SU-DHL-6 (cell line): ENCODE results near the gene EXPH5.
"Not testable (repeated sequence)": the region's sequence is repeated elsewhere in the genome, so short reads cannot be mapped to it uniquely, and the experiment has no call there.

Source experiments
- H2AFZ ChIP-seq: fragments of 200-600 bp; sonication (generic); 2 replicates; pipeline ENCODE4 v1.6.1; 2014; ENCODE audit warnings: low read depth, mild to moderate bottlenecking, moderate library complexity, mixed read lengths, antibody characterized with exemption, low read length; ENCODE audit not compliant: severe bottlenecking
- H3F3A ChIP-seq: fragments of 200-600 bp; shearing (Covaris generic); 2 replicates; pipeline ENCODE4 v1.6.0; 2016; ENCODE audit warnings: antibody characterized with exemption, mild to moderate bottlenecking; ENCODE audit not compliant: insufficient read depth
- H3K27ac ChIP-seq: fragments of 200-600 bp; sonication (generic); 2 replicates; pipeline ENCODE4 v1.5.1; 2016; ENCODE audit warnings: low read depth, mild to moderate bottlenecking, low read length, moderate library complexity, mixed read lengths
- H3K27me3 ChIP-seq: fragments of 200-600 bp; sonication (generic), shearing (Covaris generic); 2 replicates; pipeline ENCODE4 v1.6.0; 2014; ENCODE audit warnings: mild to moderate bottlenecking, low read length
- H3K36me3 ChIP-seq: fragments of 200-600 bp; sonication (generic); 2 replicates; pipeline ENCODE4 v1.6.1; 2014; ENCODE audit warnings: mild to moderate bottlenecking, low read length, mixed read lengths
- H3K4me2 ChIP-seq: fragments of 300-600, 200-600 bp; shearing (Covaris generic), sonication (generic); 2 replicates; pipeline ENCODE4 v1.6.0; 2014; ENCODE audit warnings: low read length, low read depth, mild to moderate bottlenecking; ENCODE audit not compliant: poor library complexity, severe bottlenecking
- H3K4me3 ChIP-seq: fragments of 200-600 bp; sonication (generic); 2 replicates; pipeline ENCODE4 v1.5.1; 2014; ENCODE audit warnings: antibody characterized with exemption, low read length, mild to moderate bottlenecking, mixed read lengths; ENCODE audit not compliant: insufficient read depth, poor library complexity, severe bottlenecking
- H3K79me2 ChIP-seq: fragments of 200-600 bp; sonication (generic); 2 replicates; pipeline ENCODE4 v1.6.1; 2014; ENCODE audit warnings: mild to moderate bottlenecking, low read length, moderate library complexity; ENCODE audit not compliant: insufficient read depth
- H3K9ac ChIP-seq: fragments of 200-600 bp; sonication (generic); 2 replicates; pipeline ENCODE4 v1.7.0; 2014; ENCODE audit warnings: mild to moderate bottlenecking, low read length
- H3K9me2 ChIP-seq: fragments of 200-600 bp; sonication (generic); replicated peaks from 2 replicates; pipeline ENCODE4 v1.6.1; 2014; ENCODE audit warnings: low read length; ENCODE audit not compliant: insufficient read depth
- H3K9me3 ChIP-seq: fragments of 200-600 bp; sonication (generic); 2 replicates; pipeline ENCODE4 v1.6.1; 2014; ENCODE audit warnings: low read length, mixed read lengths; ENCODE audit not compliant: insufficient read depth
- H4K20me1 ChIP-seq: fragments of 200-600 bp; sonication (generic); 2 replicates; pipeline ENCODE4 v1.6.1; 2014; ENCODE audit warnings: low read depth, mild to moderate bottlenecking, antibody characterized with exemption, low read length, moderate library complexity, mixed read lengths
- EZH2phosphoT487 ChIP-seq: fragments of 200-600 bp; sonication (generic), shearing (Covaris generic); conservative IDR thresholded peaks from 2 replicates; pipeline ENCODE4 v1.6.1; 2018; ENCODE audit warnings: mild to moderate bottlenecking, antibody characterized with exemption, low read length, moderate library complexity, mixed read lengths
- TF ChIP-seq, protein P1 (sequence below): fragments of 200-600 bp; sonication (generic); IDR thresholded peaks from one replicate; pipeline ENCODE4 v1.5.1; 2017; ENCODE audit warnings: antibody characterized with exemption, mild to moderate bottlenecking, low read length, moderate library complexity; ENCODE audit not compliant: insufficient read depth, poor library complexity, severe bottlenecking

EXPH5 gene, protein sequence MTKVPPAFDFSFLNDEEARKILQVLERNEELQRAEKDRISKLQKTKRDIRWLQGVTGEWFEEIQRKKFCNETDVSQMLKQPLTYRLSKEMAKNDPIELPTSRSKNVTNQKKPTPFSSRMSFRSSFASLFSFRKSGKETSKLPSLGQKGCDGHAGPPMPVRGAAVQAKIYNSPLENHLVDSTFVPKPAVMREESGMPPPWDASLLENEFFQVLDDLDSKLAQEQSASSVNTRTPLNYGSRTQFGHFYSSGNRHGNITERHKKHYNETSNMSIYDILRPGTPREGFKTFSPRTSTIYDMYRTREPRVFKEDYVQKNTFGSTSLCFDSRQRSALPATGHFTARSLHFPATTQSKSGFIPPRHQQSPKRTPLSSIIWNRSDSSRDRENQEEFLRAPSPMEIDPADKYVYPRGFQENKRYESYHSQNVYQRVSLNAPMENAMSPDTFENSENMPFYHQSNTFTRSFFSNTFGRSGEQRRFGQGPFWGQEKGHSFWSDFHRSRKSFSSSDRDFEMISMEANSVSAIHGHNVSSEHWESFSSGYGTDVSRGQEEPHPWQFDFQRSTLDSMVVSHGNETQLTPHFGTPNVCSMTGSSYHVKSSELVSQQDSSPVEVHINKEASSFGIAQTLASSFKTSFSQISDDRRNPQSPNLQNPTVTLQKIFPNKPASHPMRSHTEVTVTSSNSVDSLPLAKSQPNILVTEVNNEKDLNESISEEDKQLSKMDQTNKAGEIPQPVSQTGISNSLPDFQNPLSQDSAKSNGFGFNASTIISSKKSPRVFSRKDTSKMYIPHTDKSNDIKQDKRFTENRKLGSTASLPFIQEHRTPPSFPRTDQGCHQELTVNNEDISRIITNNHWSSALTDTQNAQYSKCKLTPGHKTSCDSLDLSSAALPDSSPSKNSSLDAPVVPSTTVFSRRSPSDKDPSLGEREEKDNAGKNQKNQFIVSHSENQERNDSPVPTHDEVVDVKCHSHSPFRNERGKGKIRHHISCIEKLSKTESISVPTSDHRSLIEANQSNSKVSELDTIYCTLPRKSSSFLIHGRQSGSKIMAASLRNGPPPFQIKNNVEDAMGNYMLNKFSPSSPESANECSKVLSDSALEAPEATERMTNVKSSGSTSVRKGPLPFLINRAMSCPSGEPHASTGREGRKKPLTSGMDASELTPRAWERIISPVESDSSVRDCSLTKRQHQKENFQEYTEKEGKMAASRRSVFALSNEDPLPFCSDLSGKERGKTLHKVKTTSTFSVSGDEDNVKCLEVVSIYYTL (N-terminal part only)

DNA sequence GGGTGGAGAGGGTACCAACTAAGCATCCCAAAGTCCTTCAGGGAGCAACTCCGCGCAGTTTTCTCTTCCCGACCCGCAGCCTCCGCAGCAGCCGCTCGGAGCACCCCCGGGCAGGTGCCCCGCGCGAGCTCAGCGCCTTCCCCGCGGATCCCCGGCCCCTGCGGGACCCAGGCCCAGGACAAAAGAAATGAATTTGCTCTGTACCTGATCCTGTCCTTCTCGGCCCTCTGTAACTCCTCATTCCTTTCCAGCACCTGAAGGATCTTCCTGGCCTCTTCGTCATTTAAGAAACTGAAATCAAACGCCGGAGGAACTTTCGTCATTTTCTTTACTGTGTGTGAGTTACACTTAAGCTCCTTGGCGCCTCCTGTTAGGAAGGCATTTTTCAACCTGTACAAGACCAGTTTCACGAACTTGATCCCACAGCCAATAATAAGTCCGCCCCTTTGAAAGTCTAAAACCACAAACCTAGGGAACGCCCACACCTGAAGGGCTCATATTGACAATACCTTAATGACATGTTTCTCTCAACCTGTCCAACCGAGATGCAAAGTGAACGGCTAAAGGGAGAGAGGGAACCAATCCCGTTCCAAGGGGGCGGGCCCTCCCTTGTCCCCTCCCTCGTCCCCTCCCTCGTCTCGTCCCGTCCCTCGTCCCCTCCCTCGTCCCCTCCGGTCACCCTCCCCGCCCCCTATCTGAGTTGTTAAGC is at the start of gene EXPH5:
TSS of gene EXPH5 (minus strand) at position 555 of the 709 bp plus-strand sequence. CDS start at position 323, 232 bp downstream.
- H2AFZ ChIP-seq = peak within 1 kb of the TSS; percentile 93
- H3K36me3 ChIP-seq = no peaks in the 10 kb centered on the region
- H3K9ac ChIP-seq = peak within 1 kb of the TSS; percentile 38
- no peaks in the 10 kb centered on the region for H3K9me2 ChIP-seq
- peak within 1 kb of the TSS; percentile 63 for H3K4me3 ChIP-seq
- H3K79me2 ChIP-seq = no peaks in the 10 kb centered on the region
- no peaks in the 10 kb centered on the region for H3F3A ChIP-seq
- H4K20me1 ChIP-seq = no peaks in the 10 kb centered on the region
- H3K4me2 ChIP-seq = peak within 1 kb of the TSS; percentile 67
- no peaks in the 10 kb centered on the region for H3K9me3 ChIP-seq
- no peak within 1 kb of the TSS for H3K27ac ChIP-seq
- no peaks in the 10 kb centered on the region for H3K27me3 ChIP-seq
- TF ChIP-seq EZH2phosphoT487 = no peak
- TF ChIP-seq, protein P1, sequence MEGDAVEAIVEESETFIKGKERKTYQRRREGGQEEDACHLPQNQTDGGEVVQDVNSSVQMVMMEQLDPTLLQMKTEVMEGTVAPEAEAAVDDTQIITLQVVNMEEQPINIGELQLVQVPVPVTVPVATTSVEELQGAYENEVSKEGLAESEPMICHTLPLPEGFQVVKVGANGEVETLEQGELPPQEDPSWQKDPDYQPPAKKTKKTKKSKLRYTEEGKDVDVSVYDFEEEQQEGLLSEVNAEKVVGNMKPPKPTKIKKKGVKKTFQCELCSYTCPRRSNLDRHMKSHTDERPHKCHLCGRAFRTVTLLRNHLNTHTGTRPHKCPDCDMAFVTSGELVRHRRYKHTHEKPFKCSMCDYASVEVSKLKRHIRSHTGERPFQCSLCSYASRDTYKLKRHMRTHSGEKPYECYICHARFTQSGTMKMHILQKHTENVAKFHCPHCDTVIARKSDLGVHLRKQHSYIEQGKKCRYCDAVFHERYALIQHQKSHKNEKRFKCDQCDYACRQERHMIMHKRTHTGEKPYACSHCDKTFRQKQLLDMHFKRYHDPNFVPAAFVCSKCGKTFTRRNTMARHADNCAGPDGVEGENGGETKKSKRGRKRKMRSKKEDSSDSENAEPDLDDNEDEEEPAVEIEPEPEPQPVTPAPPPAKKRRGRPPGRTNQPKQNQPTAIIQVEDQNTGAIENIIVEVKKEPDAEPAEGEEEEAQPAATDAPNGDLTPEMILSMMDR = no peak

DNA sequence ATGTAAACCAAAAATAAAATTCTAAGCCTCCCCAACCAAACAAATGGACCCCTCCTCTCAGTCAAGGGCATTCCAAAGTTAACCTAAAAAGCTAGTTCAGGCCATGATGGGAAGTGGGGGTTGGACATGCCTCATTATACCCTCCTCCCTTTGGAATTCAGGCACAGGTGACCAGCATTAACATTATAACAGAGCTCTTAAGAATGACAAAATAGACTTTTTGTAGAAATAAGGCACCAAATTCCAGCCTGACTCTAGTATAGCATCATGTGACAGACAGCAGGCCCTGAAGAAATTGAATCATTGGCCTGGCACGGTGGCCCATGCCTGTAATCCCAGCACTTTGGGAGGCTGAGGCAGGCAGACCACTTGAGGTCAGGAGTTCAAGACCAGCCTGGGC is 48.2 kb upstream of the EXPH5 start:
- H3K4me2 ChIP-seq, H3K79me2 ChIP-seq, H4K20me1 ChIP-seq, H3F3A ChIP-seq, H2AFZ ChIP-seq, H3K9me2 ChIP-seq, H3K9ac ChIP-seq, H3K27me3 ChIP-seq, H3K9me3 ChIP-seq, H3K27ac ChIP-seq, H3K4me3 ChIP-seq, H3K36me3 ChIP-seq: not testable (repeated sequence)

DNA sequence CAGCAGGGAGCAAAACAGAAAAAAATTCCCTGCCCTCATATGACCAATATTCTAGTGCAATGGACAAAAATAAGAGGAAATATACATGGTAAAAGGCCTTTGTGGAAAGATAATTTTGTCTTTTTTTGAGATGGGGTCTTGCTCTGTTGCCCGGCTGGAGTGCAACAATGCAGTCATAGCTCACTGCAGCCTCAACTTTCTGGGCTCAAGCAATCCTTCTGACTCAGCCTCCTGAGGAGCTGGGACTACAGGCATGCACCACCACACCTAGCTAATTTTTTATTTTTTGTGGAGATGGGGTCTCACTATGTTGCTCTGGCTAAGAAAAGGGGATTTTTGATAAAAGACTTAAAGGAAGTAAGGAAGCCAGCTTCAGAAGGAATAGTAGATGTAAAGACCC is 45.6 kb upstream of the EXPH5 start:
- Histone ChIP-seq H2AFZ (no peak overlapping the region), H3K4me3 (no peak overlapping the region), H3K9me2 (no peaks in the 10 kb centered on the region), H4K20me1 (no peaks in the 10 kb centered on the region), H3F3A (no peaks in the 10 kb centered on the region), H3K27ac (no peak overlapping the region), H3K27me3 (no peaks in the 10 kb centered on the region), H3K79me2 (no peaks in the 10 kb centered on the region), H3K9ac (no peak overlapping the region), H3K9me3 (no peaks in the 10 kb centered on the region), H3K4me2 (no peak overlapping the region), H3K36me3 (no peaks in the 10 kb centered on the region)
- no peak for TF ChIP-seq EZH2phosphoT487
- TF ChIP-seq, protein P1 = no peak
